HG02588 (cell line): ENCODE results near the gene GCHFR.
A peak's percentile ranks its signal among the peaks of the same experiment; 100 is the strongest.

Source experiments
- ATAC-seq: cut with Tn5 transposase; IDR thresholded peaks from one replicate; pipeline ENCODE4 v1.9.1; 2021; ENCODE audit warnings: mild to moderate bottlenecking, moderate library complexity; ENCODE audit not compliant: unreplicated experiment

Gene GCHFR

GRCh38 chr15:40754883-40755811 lies 8.7 kb upstream of the GCHFR start, which contains the start of gene RMDN3:
TSS of gene RMDN3 (minus strand) at chr15:40755254. CDS start at chr15:40754783, 471 bp downstream.
- peak; percentile 76 for ATAC-seq

- ATAC-seq, result no peak
Measured at GRCh38 chr15:40755812-40756208, 8.1 kb upstream of the GCHFR start.

- no peak for ATAC-seq
Measured at GRCh38 chr15:40756938-40757337, 6.9 kb upstream of the GCHFR start.

- ATAC-seq, result no peak
Measured at GRCh38 chr15:40759961-40760360, 3.9 kb upstream of the GCHFR start.

GRCh38 chr15:40762919-40763800 lies 708 bp upstream of the GCHFR start:
- ATAC-seq, result peak; percentile 4

GRCh38 chr15:40764629-40765103 lies 798 bp downstream of the GCHFR start:
- no peak for ATAC-seq

- ATAC-seq, result no peak
Measured at GRCh38 chr15:40766194-40766815, 2.4 kb downstream of the GCHFR start.

- no peak for ATAC-seq
Measured at GRCh38 chr15:40766906-40767837, 3.3 kb downstream of the GCHFR start.

GRCh38 chr15:40767838-40768500 lies 4.1 kb downstream of the GCHFR start:
- no peak for ATAC-seq

- no peak for ATAC-seq
Measured at GRCh38 chr15:40768521-40769273, 4.8 kb downstream of the GCHFR start.

GRCh38 chr15:40769274-40770146 lies 5.6 kb downstream of the GCHFR start, which contains the start of gene C15orf62:
TSS of gene C15orf62 (plus strand) at chr15:40769980. CDS start at chr15:40770496, 516 bp downstream.
- no peak for ATAC-seq

GRCh38 chr15:40770147-40770721 lies 6.4 kb downstream of the GCHFR start:
- ATAC-seq, result no peak

- no peak for ATAC-seq
Measured at GRCh38 chr15:40771242-40771641, 7.4 kb downstream of the GCHFR start.

- no peak for ATAC-seq
Measured at GRCh38 chr15:40772014-40772413, 8.1 kb downstream of the GCHFR start.

GRCh38 chr15:40773496-40773895 lies 9.6 kb downstream of the GCHFR start:
- no peak for ATAC-seq

- ATAC-seq, result no peak
Measured at GRCh38 chr15:40773902-40774301, 10.0 kb downstream of the GCHFR start.

- no peak for ATAC-seq
Measured at GRCh38 chr15:40775007-40775406, 11.1 kb downstream of the GCHFR start.
